ENCODE measurements around the gene MTMR12. TPM values are rescaled to one million over a fixed set of nuclear protein-coding genes. Genes with fewer than 3 reads are reported as not detected.
A peak's percentile ranks its signal among the peaks of the same experiment; 100 is the strongest.

The MTMR12 gene, protein sequence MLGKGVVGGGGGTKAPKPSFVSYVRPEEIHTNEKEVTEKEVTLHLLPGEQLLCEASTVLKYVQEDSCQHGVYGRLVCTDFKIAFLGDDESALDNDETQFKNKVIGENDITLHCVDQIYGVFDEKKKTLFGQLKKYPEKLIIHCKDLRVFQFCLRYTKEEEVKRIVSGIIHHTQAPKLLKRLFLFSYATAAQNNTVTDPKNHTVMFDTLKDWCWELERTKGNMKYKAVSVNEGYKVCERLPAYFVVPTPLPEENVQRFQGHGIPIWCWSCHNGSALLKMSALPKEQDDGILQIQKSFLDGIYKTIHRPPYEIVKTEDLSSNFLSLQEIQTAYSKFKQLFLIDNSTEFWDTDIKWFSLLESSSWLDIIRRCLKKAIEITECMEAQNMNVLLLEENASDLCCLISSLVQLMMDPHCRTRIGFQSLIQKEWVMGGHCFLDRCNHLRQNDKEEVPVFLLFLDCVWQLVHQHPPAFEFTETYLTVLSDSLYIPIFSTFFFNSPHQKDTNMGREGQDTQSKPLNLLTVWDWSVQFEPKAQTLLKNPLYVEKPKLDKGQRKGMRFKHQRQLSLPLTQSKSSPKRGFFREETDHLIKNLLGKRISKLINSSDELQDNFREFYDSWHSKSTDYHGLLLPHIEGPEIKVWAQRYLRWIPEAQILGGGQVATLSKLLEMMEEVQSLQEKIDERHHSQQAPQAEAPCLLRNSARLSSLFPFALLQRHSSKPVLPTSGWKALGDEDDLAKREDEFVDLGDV
- polyA plus RNA-seq: 19.1 TPM
- long read RNA-seq, donor 1: 0 reads
- long read RNA-seq, donor 2, full-length matches to known transcripts: 3 of 3 reads
- long read RNA-seq, donor 2, partial matches to known transcripts: 0 of 3 reads
- long read RNA-seq, donor 2, other reads (novel, unspliced or antisense): 0 of 3 reads
- long read RNA-seq, donor 3, full-length matches to known transcripts: 3 of 3 reads
- long read RNA-seq, donor 3, partial matches to known transcripts: 0 of 3 reads
- long read RNA-seq, donor 3, other reads (novel, unspliced or antisense): 0 of 3 reads
- long read RNA-seq, donor 4: 0 reads
- long read RNA-seq, donor 5, full-length matches to known transcripts: 2 of 2 reads
- long read RNA-seq, donor 5, partial matches to known transcripts: 0 of 2 reads
- long read RNA-seq, donor 5, other reads (novel, unspliced or antisense): 0 of 2 reads
- long read RNA-seq, donor 6, full-length matches to known transcripts: 2 of 2 reads
- long read RNA-seq, donor 6, partial matches to known transcripts: 0 of 2 reads
- long read RNA-seq, donor 6, other reads (novel, unspliced or antisense): 0 of 2 reads
- long read RNA-seq, donor 7, full-length matches to known transcripts: 2 of 2 reads
- long read RNA-seq, donor 7, partial matches to known transcripts: 0 of 2 reads
- long read RNA-seq, donor 7, other reads (novel, unspliced or antisense): 0 of 2 reads
- long read RNA-seq, donor 8, full-length matches to known transcripts: 3 of 3 reads
- long read RNA-seq, donor 8, partial matches to known transcripts: 0 of 3 reads
- long read RNA-seq, donor 8, other reads (novel, unspliced or antisense): 0 of 3 reads
- long read RNA-seq, donor 9, full-length matches to known transcripts: 1 of 1 reads
- long read RNA-seq, donor 9, partial matches to known transcripts: 0 of 1 reads
- long read RNA-seq, donor 9, other reads (novel, unspliced or antisense): 0 of 1 reads
- long read RNA-seq, donor 10, full-length matches to known transcripts: 1 of 1 reads
- long read RNA-seq, donor 10, partial matches to known transcripts: 0 of 1 reads
- long read RNA-seq, donor 10, other reads (novel, unspliced or antisense): 0 of 1 reads
- long read RNA-seq, donor 11, full-length matches to known transcripts: 3 of 3 reads
- long read RNA-seq, donor 11, partial matches to known transcripts: 0 of 3 reads
- long read RNA-seq, donor 11, other reads (novel, unspliced or antisense): 0 of 3 reads

DNA sequence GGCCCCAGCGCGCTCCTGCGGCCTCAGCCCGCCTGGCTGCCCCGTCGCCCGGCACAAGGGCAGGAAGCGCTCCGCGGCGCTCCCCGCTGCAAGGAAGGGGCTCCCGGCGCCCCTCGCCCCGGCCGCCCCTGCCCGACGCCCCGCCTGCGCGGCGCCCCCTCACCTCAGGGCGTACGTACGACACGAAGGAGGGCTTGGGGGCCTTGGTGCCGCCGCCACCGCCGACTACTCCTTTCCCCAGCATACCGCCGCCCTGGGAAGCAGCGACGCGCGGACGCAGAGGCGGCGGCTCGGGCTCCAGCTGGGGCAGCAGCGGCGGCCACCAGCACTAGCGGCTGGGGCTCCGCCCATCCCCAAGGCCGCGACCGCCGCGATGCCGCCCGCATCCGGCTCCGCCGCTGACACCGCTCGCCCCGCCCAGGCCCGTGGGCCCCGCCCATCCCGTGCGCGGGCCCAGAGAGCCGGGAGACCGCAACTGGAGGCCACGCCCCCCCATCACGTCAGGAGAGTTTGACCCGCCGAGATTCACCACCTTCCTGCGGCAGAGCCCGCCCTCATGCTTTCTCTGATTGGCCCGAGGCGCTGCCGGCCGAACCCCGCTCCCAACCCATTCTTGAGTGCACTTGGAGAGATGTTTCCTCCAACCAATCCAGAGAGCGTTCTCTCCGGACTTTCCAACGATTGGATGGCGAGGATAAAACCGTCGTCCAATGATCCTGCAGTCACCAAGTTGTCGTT lies at the start of gene MTMR12:
Gene MTMR12, minus strand, starts transcription at position 345 of the 738 bp plus-strand sequence. Its CDS starts 101 bp downstream, at position 244.
- Histone ChIP-seq H3K9me3 (ENCODE audit: control insufficient read depth, low read depth, low read length) (no peaks in the 10 kb centered on the region), H3K36me3 (ENCODE audit: control insufficient read depth, insufficient read depth, low read length) (no peaks in the 10 kb centered on the region), H3K4me3 (ENCODE audit: low read length) (peak within 1 kb of the TSS; percentile 75), H3K27ac (ENCODE audit: low read length) (peak within 1 kb of the TSS; percentile 95), H3K27me3 (ENCODE audit: control insufficient read depth, insufficient read depth, low read length) (no peaks in the 10 kb centered on the region), H3K4me1 (ENCODE audit: control insufficient read depth, insufficient read depth, low read length) (peaks cover 14% of the 10 kb centered on the region)
- peak; percentile 99 to 100 for DNase-seq
- WGBS (ENCODE audit: insufficient coverage, low lambda C conversion rate): no CpG with 5 or more reads among the region's 83 CpGs

DNA sequence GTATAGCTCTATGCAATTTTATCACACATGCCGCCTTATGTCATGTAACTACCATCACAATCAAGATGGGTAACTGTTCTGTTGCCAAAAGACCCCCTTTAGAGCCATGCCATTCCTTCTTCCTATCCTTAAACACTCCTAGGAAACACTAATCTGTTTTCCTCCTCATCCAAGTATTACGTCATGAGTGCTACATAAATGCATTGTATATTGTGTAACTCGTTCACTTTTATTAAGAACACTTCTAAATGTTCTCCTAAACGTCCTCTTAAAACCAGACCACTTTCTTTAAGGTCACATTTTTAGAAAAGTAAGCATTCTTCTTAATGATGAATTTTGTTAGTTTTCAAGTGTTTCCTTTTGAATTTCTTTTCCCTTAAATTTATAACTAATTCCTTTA lies 49.8 kb upstream of the MTMR12 start:
- H3K36me3 ChIP-seq (ENCODE audit: control insufficient read depth, insufficient read depth, low read length): peaks cover 50% of the 10 kb centered on the region
- 93% methylated on average over 3 of the region's 4 CpGs for WGBS (ENCODE audit: insufficient coverage, low lambda C conversion rate)
- H3K4me3 ChIP-seq (ENCODE audit: low read length): no peak overlapping the region
- H3K27me3 ChIP-seq (ENCODE audit: control insufficient read depth, insufficient read depth, low read length): no peaks in the 10 kb centered on the region
- H3K4me1 ChIP-seq (ENCODE audit: control insufficient read depth, insufficient read depth, low read length): no peaks in the 10 kb centered on the region
- H3K9me3 ChIP-seq (ENCODE audit: control insufficient read depth, low read depth, low read length): no peaks in the 10 kb centered on the region
- no peak overlapping the region for H3K27ac ChIP-seq (ENCODE audit: low read length)
- no peak for DNase-seq

DNA sequence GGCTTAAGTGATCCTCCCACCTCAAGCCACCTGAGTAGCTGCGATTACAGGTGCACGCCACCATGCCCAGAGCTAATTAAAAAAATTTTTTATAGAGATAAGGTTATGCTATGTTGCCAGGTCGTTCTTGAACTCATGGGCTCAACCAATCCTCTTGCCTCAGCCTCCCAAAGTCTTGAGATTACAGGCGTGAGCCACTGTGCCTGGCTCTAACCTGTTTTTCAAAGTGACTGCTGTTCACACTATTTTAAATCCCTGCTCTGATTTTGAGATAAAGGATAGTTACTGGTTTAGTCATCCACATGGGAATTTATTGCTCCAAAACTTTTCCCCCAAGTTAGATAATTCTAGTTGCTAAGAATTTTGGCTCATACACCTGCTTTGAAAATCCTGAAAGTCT lies 48.2 kb upstream of the MTMR12 start:
- H3K27me3 ChIP-seq (ENCODE audit: control insufficient read depth, insufficient read depth, low read length): no peaks in the 10 kb centered on the region
- WGBS (ENCODE audit: insufficient coverage, low lambda C conversion rate): 100% methylated on average over 2 of the region's 4 CpGs
- peaks cover 57% of the 10 kb centered on the region for H3K36me3 ChIP-seq (ENCODE audit: control insufficient read depth, insufficient read depth, low read length)
- no peak for DNase-seq
- H3K4me1 ChIP-seq (ENCODE audit: control insufficient read depth, insufficient read depth, low read length): no peaks in the 10 kb centered on the region
- no peak overlapping the region for H3K27ac ChIP-seq (ENCODE audit: low read length)
- no peaks in the 10 kb centered on the region for H3K9me3 ChIP-seq (ENCODE audit: control insufficient read depth, low read depth, low read length)
- no peak overlapping the region for H3K4me3 ChIP-seq (ENCODE audit: low read length)

DNA sequence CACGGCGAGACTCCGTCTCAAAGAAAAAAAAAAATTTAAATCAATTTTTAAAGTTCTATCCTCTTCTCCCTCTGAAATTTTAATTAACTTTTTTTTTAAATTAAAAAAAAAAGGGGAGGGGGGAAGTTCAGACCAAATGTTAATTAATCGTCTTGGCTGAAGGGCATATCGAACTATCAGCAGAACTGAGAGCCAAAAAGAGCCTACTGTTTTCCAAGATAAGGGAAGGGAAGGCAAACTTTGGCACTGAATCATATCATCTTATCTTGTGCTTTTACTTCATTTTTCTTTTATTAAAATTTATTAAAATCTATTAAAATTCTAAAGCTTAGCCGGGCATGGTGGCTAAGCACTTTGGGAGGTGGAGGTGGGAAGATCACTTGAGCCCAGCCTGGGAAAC lies 45.9 kb upstream of the MTMR12 start:
- H3K36me3 ChIP-seq (ENCODE audit: control insufficient read depth, insufficient read depth, low read length): peaks cover 54% of the 10 kb centered on the region
- H3K27ac ChIP-seq (ENCODE audit: low read length): no peak overlapping the region
- no peak overlapping the region for H3K4me3 ChIP-seq (ENCODE audit: low read length)
- H3K27me3 ChIP-seq (ENCODE audit: control insufficient read depth, insufficient read depth, low read length): no peaks in the 10 kb centered on the region
- WGBS (ENCODE audit: insufficient coverage, low lambda C conversion rate): 100% methylated on average over 3 of the region's 6 CpGs
- H3K4me1 ChIP-seq (ENCODE audit: control insufficient read depth, insufficient read depth, low read length): no peaks in the 10 kb centered on the region
- no peaks in the 10 kb centered on the region for H3K9me3 ChIP-seq (ENCODE audit: control insufficient read depth, low read depth, low read length)
- no peak for DNase-seq

DNA sequence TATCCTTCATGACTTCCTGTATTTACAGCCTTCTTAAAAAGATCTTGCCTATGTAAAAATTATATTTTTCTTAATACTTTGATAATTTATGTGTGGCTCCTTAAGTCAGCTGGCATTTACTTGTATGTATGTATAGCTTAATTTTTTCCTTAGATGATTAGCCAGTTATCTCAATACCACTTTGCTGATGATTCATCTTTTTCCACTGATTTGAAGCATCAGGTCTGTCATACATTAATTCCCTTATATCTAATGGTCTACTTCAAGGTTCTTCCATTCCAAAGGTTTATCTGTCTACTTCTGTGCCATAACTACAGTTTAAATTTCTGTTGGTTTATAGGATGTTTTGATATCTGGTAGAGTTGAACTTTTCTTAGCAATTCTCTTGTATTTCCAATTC lies 44.9 kb upstream of the MTMR12 start:
- no peaks in the 10 kb centered on the region for H3K9me3 ChIP-seq (ENCODE audit: control insufficient read depth, low read depth, low read length)
- peaks cover 50% of the 10 kb centered on the region for H3K36me3 ChIP-seq (ENCODE audit: control insufficient read depth, insufficient read depth, low read length)
- DNase-seq: no peak
- H3K4me3 ChIP-seq (ENCODE audit: low read length): no peak overlapping the region
- no peaks in the 10 kb centered on the region for H3K4me1 ChIP-seq (ENCODE audit: control insufficient read depth, insufficient read depth, low read length)
- H3K27ac ChIP-seq (ENCODE audit: low read length): no peak overlapping the region
- no peaks in the 10 kb centered on the region for H3K27me3 ChIP-seq (ENCODE audit: control insufficient read depth, insufficient read depth, low read length)

DNA sequence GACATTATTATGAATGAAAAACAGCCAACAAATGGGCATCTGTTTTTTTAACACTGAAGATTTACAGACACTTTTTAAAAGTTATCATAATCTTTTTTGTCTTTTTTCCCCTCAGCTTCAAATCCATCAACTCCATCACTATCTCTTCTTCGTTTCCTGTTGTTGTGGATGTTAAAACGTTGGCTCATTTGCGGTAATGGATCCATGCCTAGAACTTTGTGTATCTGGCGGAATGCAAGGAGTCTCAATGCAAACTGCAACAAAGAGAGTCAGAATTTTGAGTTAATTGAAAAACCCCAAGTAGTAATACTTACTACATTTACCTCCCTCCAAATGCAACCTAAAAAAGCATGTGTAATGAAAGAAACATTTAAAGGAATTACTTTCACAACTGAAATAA lies 42.9 kb upstream of the MTMR12 start:
- Histone ChIP-seq H3K27ac (ENCODE audit: low read length) (no peak overlapping the region), H3K9me3 (ENCODE audit: control insufficient read depth, low read depth, low read length) (no peaks in the 10 kb centered on the region), H3K36me3 (ENCODE audit: control insufficient read depth, insufficient read depth, low read length) (peaks cover 37% of the 10 kb centered on the region), H3K4me3 (ENCODE audit: low read length) (no peak overlapping the region), H3K4me1 (ENCODE audit: control insufficient read depth, insufficient read depth, low read length) (no peaks in the 10 kb centered on the region), H3K27me3 (ENCODE audit: control insufficient read depth, insufficient read depth, low read length) (no peaks in the 10 kb centered on the region)
- DNase-seq: no peak
- WGBS (ENCODE audit: insufficient coverage, low lambda C conversion rate): 100% methylated on average over 2 of the region's 4 CpGs

DNA sequence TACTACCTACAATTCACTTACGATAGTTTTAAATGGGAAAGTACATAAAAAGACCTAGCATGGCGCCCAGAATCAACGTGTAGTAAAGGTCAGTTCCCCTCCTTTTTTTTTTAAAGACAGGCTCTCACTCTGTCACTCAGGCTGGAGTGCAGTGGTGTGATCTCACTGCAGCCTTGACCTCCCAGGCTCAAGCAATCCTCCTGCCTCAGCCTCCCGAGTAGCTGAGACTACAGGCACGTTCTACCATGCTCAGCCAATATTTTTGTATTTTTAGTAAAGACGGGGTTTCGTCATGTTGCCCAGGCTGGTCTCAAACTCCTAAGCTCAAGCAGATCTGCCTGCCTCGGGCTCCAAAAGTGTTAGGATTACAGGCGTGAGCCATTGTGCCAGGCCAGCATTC lies 40.7 kb upstream of the MTMR12 start:
- Histone ChIP-seq H3K4me3 (ENCODE audit: low read length) (no peak overlapping the region), H3K27me3 (ENCODE audit: control insufficient read depth, insufficient read depth, low read length) (no peaks in the 10 kb centered on the region), H3K9me3 (ENCODE audit: control insufficient read depth, low read depth, low read length) (no peaks in the 10 kb centered on the region), H3K27ac (ENCODE audit: low read length) (no peak overlapping the region), H3K36me3 (ENCODE audit: control insufficient read depth, insufficient read depth, low read length) (peaks cover 26% of the 10 kb centered on the region), H3K4me1 (ENCODE audit: control insufficient read depth, insufficient read depth, low read length) (no peaks in the 10 kb centered on the region)
- 100% methylated on average over 1 of the region's 9 CpGs for WGBS (ENCODE audit: insufficient coverage, low lambda C conversion rate)
- no peak for DNase-seq

DNA sequence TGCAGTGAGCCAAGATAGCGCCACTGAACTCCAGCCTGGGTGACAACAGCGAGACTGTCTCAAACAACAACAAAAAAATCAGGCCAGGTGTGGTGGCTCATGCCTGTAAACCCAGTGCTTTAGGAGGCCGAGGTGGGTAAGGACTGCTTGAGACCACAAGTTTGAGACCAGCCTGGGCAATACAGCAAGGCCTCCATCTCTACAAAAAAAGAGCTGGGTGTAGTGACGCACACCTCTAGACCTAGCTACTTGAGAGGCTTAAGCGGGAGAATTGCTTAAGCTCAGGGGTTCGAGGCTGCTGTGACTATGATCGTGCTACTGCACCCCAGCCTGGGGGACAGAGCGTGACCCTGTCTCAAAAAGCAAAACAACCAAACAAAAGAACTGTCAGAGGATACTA lies 39.9 kb upstream of the MTMR12 start:
- Histone ChIP-seq H3K4me3 (ENCODE audit: low read length) (no peak overlapping the region), H3K36me3 (ENCODE audit: control insufficient read depth, insufficient read depth, low read length) (peaks cover 21% of the 10 kb centered on the region), H3K27ac (ENCODE audit: low read length) (no peak overlapping the region), H3K27me3 (ENCODE audit: control insufficient read depth, insufficient read depth, low read length) (no peaks in the 10 kb centered on the region), H3K9me3 (ENCODE audit: control insufficient read depth, low read depth, low read length) (no peaks in the 10 kb centered on the region), H3K4me1 (ENCODE audit: control insufficient read depth, insufficient read depth, low read length) (no peaks in the 10 kb centered on the region)
- no CpG with 5 or more reads among the region's 8 CpGs for WGBS (ENCODE audit: insufficient coverage, low lambda C conversion rate)
- no peak for DNase-seq

DNA sequence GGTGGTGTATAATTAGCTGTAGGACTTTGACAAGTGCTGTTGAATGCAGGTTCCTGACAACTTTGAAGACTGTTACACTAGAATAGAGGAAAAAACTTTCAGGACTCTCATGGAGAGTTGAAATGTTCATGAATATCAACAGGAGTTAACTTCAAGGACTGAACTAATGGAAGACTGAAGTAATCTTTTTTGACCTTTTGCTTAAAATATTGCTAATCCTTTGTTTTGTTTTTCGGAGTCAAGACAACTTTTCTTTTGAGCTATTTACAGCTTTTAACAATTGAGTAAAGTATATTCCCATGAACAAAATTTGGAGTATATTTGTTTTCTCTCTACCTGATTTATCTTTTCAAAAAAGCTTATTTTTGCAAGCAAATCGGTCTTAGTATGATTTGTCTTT lies 34.1 kb upstream of the MTMR12 start:
- no peaks in the 10 kb centered on the region for H3K4me1 ChIP-seq (ENCODE audit: control insufficient read depth, insufficient read depth, low read length)
- no peak overlapping the region for H3K4me3 ChIP-seq (ENCODE audit: low read length)
- 96% methylated on average over 2 of the region's 2 CpGs for WGBS (ENCODE audit: insufficient coverage, low lambda C conversion rate)
- H3K27ac ChIP-seq (ENCODE audit: low read length): no peak overlapping the region
- H3K36me3 ChIP-seq (ENCODE audit: control insufficient read depth, insufficient read depth, low read length): no peaks in the 10 kb centered on the region
- H3K27me3 ChIP-seq (ENCODE audit: control insufficient read depth, insufficient read depth, low read length): no peaks in the 10 kb centered on the region
- H3K9me3 ChIP-seq (ENCODE audit: control insufficient read depth, low read depth, low read length): peaks cover 4% of the 10 kb centered on the region
- DNase-seq: no peak
